ENCODE measurements around the gene SIL1.

- no peak for TF ChIP-seq EZH2 (IDR thresholded peaks at IDR 0.05; ENCODE audit: insufficient read depth, poor library complexity, severe bottlenecking)
- no peak for TF ChIP-seq EZH2phosphoT487 (IDR thresholded peaks at IDR 0.05; ENCODE audit: insufficient read depth, low read depth)
These were observed 233.4 kb downstream of the SIL1 start for GRCh38 chr5:138964647-138965201.
